Endothelial cell of umbilical vein (primary cell): ENCODE measurements around the gene FAM174B.

Experiments used
- CTCF ChIP-seq, 2 donors: IDR thresholded peaks; 1 replicate in 1 of 2; 2 replicates in 1 of 2; pipeline ENCODE4 v1.5.1; 2011; ENCODE audit warnings: low read length in 2 of 2, mild to moderate bottlenecking in 2 of 2, moderate library complexity in 2 of 2, control low read depth in 1 of 2, inconsistent platforms in 1 of 2, low read depth in 1 of 2; ENCODE audit not compliant: insufficient read depth in 1 of 2; ENCODE audit errors: extremely low read depth in 1 of 2
- EZH2 ChIP-seq: IDR thresholded peaks from 2 replicates; pipeline ENCODE4 v1.6.1; 2012; ENCODE audit warnings: borderline replicate concordance, low read depth, mild to moderate bottlenecking, moderate library complexity, low read length, inconsistent platforms; ENCODE audit not compliant: severe bottlenecking
- FOS ChIP-seq: IDR thresholded peaks from 2 replicates; pipeline ENCODE4 v1.6.1; 2011; ENCODE audit warnings: mild to moderate bottlenecking, low read length, moderate library complexity, borderline replicate concordance; ENCODE audit not compliant: insufficient read depth
- GATA2 ChIP-seq: IDR thresholded peaks from 2 replicates; pipeline ENCODE4 v1.7.0; 2011; ENCODE audit warnings: low read depth, mild to moderate bottlenecking, moderate library complexity, mixed read lengths, low read length; ENCODE audit not compliant: insufficient read length, insufficient read depth
- JUN ChIP-seq: IDR thresholded peaks from 2 replicates; pipeline ENCODE4 v1.6.1; 2011; ENCODE audit warnings: borderline replicate concordance, low read depth; ENCODE audit not compliant: insufficient read length, insufficient read depth
- MAX ChIP-seq: IDR thresholded peaks from 2 replicates; pipeline ENCODE4 v1.6.1; 2011; ENCODE audit not compliant: insufficient read depth, insufficient read length
- MYC ChIP-seq: IDR thresholded peaks from one replicate; pipeline ENCODE4 v1.6.1; 2011; ENCODE audit warnings: mild to moderate bottlenecking, low read depth, low read length
- POLR2A ChIP-seq: IDR thresholded peaks from 2 replicates; pipeline ENCODE4 v1.6.1; 2012; ENCODE audit warnings: low read depth, mild to moderate bottlenecking, control low read depth, low read length
- POLR2AphosphoS5 ChIP-seq: IDR thresholded peaks from 2 replicates; pipeline ENCODE4 v1.6.1; 2012; ENCODE audit warnings: low read depth, mild to moderate bottlenecking, control low read depth, low read length, moderate library complexity; ENCODE audit not compliant: insufficient read depth

- TF ChIP-seq CTCF (IDR thresholded peaks at IDR 0.05; ENCODE audit: extremely low read depth in 1 of 2, insufficient read depth in 1 of 2, low read depth in 1 of 2, low read length in 2 of 2): no peak
- TF ChIP-seq POLR2AphosphoS5: no peak
- TF ChIP-seq MYC: no peak
- no peak for TF ChIP-seq POLR2A
- TF ChIP-seq MAX: no peak
- no peak for TF ChIP-seq EZH2
- no peak for TF ChIP-seq JUN
- no peak for TF ChIP-seq GATA2
- TF ChIP-seq FOS: no peak
Measured at GRCh38 chr15:92676561-92676960, 21.0 kb upstream of the FAM174B start.
